ENCODE data around the gene TET3.

Gene TET3

DNA sequence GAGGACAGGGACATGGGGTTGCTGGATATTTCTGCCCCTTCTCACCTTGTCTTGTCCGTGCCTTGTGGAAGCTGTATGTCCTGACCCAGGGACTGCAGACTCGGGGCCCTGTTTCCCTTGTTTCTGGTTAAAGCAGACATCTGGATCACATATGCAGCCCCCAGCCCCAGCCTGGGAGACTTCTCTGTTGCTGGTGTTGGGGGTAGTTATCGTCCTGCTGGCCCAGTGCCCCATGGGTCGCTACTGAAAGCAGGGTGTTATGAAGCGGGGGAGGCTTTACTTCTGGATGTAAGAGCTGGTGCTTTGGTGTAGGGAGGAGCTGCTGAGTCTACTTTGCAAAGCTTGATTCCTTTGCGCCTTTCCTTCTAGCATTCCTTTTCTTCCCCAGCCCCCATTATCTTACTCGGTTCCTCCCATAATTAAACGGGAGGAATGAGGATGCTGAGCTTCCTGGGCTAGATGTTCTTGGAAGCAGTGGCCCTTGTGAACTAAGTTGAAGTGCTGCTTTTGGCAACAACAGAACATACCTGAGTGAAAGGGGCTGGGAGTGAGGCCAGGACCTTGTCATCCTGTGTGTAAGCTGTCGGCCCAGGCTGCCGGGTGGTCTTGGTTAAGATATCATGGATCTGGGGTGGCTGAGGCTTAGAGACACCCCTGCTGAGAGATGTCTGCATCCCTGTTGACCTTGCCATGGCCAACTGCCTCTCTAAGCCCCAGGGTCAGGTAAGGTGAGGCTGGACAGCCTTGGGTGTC is 3.4 kb downstream of the TET3 start:
- DNase-seq, result no peak

DNA sequence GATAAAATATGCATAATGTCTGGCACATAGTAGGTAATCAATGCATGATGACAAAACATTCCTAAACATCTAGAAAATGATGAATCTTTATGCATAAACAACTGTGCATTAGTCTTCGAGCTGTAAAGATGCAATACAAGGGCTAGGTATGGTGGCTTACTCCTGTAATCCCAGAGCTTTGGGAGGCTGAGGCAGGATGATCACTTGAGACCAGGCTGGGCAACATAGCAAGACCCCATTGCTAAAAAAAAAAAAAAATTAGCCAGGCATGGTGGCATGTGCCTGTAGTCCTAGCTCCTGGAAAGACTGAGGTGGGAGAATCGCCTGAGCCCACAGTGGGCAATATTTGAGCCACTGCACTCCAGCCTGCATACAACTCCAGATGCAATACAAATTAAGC is 5.3 kb downstream of the TET3 start:
- no peak for DNase-seq

DNA sequence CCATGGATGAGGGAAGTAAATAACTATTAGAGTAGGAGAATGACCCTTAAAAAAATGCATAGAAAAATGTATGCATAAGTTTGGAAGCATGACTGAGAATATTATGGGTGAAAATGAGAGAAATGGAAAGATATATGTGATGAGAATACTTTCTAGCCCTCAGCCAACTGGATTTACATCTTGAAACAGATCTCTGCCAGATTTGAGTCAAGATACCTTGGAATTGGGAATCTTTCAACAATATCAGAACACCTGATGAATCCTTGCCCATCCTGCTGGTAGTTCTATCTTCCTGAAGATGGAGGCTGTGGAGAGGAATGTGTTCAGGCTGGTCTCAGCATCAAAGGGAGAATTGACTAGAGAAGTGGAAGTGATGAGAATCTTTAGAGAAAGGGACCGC is 5.8 kb downstream of the TET3 start:
- no peak for DNase-seq

DNA sequence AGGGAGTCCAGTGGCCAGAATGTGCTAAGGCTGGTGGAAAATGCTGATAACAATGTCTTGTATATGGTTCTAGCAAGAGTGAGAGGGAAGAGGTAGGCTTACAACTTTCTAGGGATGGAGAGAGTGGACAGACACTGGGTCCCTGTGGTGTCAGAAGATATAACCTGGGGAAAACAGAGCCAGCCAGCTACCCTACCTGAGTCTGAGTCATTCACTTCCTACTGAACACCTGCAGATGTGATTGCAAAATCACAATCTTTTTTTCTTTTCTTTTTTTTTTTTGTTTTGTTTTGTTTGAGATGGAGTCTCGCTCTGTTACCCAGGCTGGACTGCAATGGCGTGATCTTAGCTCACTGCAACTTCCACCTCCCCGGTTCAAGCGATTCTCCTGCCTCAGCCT is 7.3 kb downstream of the TET3 start:
- no peak for DNase-seq

DNA sequence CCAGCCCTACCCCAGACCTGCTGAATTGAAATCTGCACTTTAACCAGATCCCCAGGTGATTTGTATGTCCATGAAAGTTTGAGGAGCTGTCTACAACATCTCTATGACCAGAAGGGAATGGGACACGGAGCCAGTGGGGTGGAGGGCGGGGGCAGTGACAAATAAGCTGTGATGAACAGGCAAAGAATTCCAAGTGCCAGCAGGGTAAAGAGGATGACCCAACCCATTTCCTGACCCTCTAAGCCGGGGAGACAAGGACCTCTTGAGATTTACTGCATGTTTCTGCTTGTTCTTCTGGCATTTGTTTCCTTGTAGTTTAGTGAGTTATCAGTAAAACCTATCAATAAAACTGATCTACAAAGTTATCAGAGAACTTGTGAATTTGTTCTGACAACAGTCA is 8.7 kb downstream of the TET3 start:
- DNase-seq, result no peak

DNA sequence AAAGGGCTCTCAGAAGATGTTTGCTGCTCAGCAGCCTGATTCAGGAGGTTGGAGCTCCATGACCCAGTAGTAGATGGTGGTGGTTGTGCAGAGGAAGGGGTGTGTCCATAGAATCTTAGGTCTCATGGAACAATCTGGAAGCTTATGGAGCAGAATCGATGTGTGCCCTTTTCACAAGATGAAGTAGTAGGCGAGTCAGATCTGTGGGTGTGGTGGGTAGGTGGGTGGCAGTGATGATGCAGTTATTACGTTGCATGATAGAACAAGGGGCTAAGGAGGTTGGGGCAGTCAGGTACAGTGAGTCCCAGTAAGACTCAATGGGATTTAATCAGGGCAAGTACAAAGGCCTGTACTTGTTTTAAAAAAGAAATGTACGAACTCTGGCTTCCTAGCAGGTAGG is 9.1 kb downstream of the TET3 start:
- no peak for DNase-seq

DNA sequence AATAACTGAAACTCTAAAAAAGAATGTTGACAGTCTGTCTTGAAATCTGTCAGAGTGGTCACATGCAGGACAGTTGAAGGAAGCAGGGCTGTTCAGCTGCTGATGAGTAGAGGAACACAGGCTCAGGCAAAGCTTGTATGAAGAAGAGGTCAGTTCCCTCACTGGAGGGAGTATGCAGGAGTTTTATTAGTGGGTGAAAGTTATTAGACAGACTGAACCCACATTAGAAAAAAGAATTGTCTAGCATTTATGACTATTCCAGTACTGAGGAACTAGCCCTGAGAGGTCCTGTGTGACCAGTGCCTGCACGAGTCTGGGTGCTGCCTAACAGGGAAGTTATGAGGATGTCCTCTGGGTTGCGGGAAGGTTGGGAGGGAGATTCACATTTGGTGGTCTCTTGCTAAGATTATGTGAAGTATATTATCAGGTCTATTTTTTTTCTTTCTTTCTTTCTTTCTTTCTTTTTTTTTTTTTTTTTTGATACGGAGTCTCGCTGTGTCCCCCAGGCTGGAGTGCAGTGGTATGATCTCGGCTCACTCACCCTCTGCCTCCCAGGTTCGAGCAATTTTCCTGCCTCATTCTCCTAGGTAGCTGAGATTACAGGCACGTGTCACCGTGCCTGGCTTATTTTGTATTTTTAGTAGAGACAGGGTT is 9.6 kb downstream of the TET3 start:
- DNase-seq, result no peak

DNA sequence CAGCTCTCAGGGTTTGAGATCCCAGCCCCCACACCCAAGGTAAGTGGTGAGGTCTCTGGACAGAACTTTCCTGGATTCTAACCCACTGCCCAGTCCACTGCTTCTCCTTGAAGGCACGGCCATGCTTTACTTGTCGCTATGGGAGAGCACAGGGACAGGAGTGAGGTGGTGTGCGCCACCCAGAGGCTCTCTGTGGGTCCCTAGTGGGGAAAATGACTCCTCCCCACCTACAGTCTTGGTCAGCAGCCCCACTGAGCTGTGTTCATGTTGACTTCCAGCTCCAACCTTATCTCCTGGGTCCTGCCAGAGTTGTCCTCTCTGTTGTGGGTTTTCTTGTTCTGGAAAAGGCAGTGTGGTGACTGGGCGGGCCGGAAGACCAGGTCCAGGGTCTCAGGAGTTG is 11.1 kb downstream of the TET3 start:
- DNase-seq, result no peak

DNA sequence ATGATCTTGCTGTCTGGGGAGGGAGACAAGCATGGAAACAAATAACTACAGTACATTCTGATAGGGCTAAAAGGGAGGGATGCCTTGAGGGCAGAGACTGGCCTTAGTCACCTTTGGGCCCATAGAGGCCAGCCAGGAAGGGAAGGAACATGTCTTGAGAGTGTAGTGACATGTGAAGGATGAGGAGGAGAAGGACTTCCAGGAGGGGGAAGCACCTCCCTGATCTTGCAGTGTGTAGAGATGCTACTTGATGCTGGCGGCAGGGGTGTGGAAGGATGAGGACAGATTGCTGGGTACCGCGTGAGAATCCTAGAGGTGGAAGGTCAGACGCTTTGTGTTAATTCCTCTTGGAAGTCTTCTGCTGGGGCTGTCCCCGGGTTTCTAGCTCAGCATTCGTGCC is 13.1 kb downstream of the TET3 start:
- no peak for DNase-seq

DNA sequence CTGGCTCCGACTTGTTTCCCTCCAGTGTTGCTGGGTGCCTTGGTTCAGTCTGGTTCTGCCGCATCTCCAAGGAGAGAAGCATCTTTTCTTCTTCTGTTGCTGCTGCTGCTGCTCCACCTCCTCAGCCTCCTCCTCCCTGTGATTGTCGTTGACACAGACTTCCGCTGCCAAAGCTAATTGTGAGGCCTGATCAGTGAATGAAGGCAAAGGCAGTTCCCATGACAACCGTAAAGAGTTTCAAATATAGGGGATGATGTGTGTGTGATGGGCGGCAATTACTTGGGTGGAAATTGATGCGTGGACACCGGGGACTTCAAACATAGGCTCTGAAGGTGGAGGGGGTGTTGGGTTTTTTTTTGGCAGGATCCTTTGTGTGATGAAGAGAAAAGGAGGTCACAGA is 13.7 kb downstream of the TET3 start:
- peak; percentile 76 for DNase-seq

DNA sequence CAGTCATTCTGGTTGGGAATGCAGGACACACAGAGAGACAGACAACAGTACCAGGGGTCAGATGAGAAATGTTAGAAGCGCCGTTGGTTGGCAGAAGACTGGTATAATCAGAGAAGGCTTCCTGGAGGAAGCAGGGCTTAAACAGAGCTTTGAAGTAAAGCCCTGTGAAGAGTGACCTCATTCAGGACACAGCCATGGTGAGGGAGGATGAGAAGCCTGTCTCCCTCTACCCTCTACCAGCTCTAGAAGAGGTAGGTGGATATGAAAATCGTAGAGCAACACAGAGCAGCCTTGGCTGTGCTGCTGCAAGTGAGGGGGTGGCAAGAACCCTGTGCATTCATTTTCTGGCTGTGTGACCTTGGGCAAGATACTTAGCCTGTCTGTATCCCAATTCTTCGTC is 14.2 kb downstream of the TET3 start:
- no peak for DNase-seq

DNA sequence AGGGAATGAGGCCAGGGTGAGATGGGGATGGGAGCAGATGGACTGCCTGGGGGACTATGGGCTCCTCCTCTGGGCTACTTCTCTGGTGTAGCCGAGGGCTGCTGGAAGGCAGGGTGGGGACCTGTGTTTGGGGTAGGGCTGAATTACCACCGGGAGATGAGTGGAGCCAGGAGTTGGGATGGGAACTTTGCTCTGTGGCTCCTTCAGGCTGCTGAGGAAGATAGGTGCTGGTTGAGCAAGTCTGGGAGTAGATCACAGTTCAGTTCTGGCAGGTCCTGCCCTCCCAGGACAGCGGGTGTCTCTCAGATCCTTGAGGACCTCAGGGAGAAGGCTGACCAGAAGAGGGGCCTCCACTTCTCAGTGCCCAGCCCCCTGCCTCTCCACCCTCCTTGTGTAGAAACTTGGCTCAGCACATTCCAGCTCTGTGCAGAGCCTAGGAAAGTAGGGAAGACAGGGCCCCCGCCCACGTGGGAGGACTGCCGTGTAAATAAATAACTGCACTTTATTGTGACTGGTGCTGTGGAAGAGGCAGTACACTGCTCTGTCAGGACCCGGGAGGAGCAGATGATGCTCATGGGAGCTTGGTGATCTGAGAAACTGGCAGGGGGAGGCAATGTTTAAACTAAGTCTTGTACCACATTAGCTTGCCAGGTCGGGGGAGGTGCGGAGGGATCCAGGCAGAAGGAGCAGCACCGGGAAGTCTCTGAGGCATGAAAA is 15.3 kb downstream of the TET3 start:
- no peak for DNase-seq

DNA sequence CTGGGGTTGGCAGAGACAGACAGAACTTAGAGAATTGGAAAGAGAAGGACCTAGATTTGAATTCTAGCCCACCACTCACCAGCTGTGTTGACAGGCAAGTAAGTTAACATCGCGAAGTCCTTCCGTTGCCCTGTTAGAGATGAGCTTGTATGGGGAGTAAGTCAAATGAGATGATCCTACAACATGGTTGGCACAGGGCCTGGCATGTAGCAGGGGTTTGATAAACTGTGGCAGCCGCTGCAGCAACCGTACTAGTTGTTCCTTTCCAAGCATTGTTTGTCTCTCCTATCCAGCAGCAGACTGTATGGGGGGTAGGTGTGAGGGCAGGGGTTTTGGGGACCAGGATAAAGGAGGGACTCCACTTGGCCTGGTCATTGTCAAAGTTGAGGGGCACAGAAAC is 16.0 kb downstream of the TET3 start:
- DNase-seq, result no peak

DNA sequence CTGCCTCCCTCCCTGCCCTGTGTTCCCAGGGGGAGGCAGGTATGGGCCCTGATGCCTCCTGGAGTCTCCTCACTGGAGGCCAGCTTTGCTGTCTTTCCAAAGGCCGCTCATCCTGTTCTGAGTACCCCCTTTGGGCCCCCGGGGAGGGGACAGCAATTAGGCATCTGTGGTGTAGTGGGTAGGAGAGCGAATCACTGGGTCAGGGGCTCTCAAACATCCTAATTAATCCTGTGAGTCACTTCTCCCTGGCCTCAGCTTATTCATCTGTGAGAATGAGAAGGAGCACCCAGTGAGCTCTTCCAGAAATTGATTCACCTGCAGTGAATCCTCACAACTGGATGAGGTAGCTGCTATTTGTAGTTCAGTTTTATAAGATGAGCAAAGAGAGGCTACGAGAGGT is 16.4 kb downstream of the TET3 start:
- DNase-seq, result no peak

DNA sequence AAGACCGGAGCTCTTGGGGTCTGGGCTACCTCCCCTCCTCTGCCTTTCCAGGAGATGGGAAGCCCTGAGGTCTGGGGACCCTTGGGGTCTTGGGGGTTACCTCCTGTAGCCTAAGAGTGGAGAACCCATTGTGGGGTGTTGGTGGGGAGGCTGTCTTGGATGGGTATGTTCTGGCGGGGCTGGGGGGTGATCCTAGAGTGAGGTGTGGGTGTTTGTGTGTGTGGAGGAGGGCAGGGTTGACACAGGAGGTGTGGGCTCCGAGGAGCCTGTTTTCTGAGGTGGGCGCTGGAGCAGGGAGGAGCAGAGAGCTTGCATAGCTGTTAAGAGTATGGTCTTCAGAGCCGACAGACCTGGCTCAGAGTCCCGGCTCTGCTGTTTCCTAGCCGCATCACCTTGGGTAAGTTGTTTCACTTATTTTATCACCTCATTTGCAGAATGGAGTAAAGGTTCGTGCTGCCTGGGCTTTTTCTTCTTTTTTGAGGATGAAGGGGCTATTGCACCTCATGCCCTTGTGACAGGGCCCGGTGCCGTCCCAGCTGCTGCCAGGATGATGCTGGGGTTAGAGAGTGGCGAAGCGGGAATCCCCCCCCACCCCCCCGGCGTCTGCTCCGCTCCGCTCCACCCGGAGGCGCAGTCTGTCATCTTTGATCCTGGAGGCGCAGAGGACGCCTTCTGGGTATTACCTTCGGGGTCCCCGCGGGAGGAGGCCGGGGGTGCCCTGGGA is 17.2 kb downstream of the TET3 start:
- no peak for DNase-seq

DNA sequence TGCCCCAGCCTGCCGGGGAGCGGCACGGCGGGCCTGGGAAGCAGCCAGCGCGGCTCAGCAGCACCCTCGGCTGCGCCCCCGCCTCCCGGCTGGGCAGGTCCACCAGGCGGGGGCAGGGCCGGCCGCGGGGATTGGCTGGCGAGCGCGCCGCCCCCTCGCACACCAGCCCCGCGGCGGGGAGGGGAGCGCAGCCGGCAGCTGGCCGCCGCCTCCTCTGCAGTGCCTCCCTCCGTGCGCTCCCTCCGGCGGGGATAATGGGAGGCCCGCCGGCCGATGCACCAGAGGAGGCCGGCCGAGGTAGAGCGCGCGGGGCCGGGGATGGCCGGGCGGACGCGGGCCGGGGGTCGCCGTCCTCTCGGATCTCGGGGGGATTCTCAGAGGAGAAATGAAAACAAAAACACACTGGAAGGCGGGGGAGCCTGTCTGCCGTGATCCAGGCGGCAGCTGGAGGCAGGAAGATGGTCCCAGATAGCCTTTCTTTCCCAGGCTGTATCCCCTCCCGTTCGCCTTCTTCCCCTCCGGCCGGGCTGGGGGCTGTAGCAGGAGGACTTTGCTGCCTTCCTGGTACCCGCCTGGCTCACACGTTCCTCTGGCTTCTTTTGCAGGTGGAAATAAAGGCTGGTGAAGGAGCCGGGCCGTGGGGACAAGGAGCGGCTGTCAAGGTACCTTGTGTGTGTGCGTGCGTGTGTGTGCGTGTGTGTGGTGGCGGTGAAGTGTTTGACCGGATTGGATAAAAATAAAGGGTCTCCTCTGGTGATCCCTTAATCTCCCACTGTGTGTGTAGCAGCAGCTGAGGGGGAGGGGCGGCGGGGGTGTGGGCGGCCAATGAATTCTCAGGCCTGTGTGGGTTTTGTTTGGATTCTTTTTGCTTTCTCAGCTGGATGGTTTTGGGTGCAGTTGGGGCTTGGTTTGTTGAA is 18.1 kb downstream of the TET3 start:
- DNase-seq, result peak; percentile 78

DNA sequence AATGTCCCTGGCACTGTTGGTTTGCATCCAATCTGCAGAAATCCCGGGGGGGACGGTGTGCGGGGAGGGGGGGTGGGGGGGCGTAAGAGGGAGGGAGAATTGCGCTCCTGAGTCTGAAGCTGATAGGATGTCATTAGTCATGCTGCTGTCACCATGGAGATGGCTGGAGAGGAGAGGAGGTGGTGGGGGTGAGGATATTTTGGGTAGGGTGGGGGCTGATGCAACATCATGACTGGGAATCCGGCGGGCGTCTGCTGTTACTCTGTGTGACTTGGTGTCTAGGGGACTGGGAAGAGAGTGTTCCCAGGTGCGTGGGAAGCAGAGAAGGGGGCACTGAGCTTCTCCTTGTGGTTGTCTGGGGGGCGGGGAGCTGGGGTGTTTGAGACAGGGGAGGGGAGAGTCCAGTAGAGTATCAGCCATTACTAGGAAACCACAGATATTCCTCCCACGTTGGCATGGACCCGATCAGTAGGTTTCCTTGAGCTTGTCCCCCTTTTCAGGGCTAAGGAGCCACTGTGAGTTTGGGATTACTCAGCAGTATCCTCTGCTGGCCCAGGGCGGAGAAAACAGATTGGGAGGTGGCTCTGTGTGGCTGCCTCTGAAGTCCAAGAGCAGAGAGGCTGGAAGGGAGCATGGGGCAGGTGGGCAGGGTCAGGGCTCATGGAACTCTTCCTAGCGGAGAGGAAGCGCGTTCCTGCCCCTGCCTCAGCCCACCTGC is 18.9 kb downstream of the TET3 start:
- no peak for DNase-seq

DNA sequence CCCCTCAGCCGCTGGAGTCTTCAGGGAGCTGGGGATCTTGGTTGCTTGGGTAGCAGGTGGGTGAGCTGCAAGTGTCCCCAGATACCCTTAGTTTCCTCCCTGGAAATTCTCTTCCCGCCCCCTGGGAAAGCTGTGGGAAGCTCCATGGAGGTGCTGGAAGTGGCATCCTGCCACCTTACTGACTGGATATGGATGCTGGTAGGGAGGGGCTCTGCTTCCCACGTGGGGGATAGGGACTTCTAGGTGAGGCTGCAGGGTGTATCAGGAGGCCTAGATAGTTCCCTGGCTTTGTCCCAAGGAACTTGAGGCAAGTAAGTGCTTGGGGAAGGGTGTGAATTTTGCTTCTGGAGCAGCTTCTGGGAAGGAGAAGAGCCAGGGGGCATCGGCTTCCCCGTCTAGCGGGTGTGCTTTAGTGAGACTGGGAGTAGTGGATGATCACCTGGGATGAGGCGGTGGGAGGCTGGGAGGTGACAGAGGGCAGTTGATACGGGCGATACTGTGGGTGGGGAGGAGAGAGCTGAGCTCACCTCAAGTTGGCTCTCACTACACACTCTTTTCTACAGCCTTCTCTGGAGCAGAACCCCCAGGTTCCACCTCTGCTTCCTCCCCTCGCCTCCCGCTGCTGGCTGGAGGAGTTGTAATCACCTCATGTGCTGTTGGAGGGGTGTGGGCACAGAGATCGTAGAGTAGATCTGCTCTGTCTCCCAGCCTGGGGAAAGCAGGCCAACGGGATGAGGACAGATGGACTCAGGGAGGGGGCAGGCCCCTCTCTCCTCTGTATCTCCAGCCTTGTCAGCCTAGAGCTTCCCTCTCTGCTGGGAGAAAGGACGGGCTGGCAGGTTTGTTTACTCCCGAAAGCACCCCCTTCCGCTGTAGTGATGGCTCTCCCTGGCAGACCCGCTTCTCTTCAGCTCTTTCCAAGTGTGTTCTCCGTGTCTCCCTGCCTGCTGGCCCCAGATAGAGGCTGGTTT is 19.8 kb downstream of the TET3 start:
- no peak for DNase-seq

DNA sequence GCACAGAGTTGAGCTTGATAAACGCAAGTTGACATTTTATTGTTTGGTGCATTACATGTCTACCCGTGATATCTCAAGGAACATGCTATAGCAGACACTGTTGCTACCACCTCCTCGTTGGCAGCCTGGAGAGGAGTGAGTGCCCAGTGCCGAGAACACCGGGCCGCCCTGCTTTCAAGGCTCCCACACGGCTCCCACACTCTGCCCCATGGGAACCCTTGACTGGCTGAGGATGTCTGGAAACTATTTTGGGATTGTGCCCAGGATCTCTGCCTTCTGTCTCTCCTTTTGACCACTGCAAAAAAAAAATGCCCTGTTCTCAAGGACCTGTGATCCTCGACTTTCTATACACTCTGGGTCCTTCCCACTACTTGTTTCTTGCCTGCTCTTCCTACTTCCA is 21.1 kb downstream of the TET3 start:
- no peak for DNase-seq

DNA sequence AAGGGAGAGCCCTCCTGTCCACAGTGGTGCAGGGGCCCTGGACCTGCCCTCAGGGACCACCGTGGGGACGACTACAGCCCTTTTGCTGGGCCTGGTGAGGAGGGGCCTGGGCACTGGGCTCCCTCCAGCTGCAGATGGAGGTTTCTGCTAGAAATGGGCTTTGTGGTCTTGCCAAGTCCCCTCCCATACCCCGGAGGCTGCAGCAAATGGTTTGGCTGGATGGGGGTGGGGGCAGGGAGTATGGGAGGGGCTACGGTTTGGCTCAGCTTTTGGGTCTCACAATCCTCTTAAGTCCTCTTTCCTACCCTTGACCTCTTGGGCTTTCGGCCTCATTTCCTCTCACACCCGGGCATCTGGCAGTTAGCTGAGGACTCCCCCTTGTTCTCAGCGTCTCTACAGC is 21.7 kb downstream of the TET3 start:
- DNase-seq, result no peak

DNA sequence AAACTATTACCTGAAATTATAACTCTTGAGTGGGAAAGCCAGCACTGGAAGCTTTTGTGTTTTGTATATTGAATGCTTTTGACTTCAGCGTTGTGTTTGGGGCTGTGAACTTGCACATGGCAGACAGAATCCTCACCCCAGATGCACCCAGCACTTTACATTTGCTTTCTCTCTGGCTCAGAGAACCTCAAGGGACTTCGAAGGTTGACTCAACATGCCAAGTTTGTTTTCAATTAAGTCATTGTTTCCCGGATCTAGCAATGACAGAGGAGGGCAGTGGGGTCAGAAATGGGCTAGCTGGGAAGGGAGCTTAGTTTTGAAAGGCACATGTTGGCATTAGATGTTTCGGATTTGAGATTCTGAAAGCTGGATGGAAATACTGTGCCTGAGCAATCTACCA is 22.4 kb downstream of the TET3 start:
- DNase-seq, result no peak

Data from CD4-positive, alpha-beta T cell treated with Interleukin-17A for 1 hour (primary cell).